Suprapubic skin (tissue), 4 donors: ENCODE measurements around the gene ITPKB.

Experiments used
- CTCF ChIP-seq, 2 donors: fragments of 200-600 bp in 1 of 2; fragments of 450-650 bp in 1 of 2; sonication (generic) in 1 of 2; IDR thresholded peaks; one replicate each; pipeline ENCODE4 v1.5.1; 2016 to 2019; ENCODE audit warnings: antibody characterized with exemption in 2 of 2, mild to moderate bottlenecking in 1 of 2, moderate library complexity in 1 of 2
- EP300 ChIP-seq: sonication (generic); formaldehyde crosslinking; IDR thresholded peaks from one replicate; pipeline ENCODE4 v1.6.1; 2017; ENCODE audit warnings: antibody characterized with exemption
- POLR2AphosphoS5 ChIP-seq, 3 donors: sonication (generic); formaldehyde crosslinking; IDR thresholded peaks; one replicate each; pipeline ENCODE4 v1.6.1; 2017; ENCODE audit warnings: antibody characterized with exemption in 3 of 3

- no peak for TF ChIP-seq CTCF (IDR thresholded peaks at IDR 0.05)
- TF ChIP-seq POLR2AphosphoS5 (IDR thresholded peaks at IDR 0.05): no peak
- no peak for TF ChIP-seq EP300
Measured at GRCh38 chr1:226782845-226783601, 43.9 kb upstream of the ITPKB start.
